GM21390 (cell line): ENCODE results near the gene PSPH.
"Not testable (repeated sequence)": the region's sequence is repeated elsewhere in the genome, so short reads cannot be mapped to it uniquely, and the experiment has no call there.

Experiments used
- ATAC-seq: cut with Tn5 transposase; IDR thresholded peaks from one replicate; pipeline ENCODE4 v1.9.1; 2021; ENCODE audit not compliant: unreplicated experiment

The PSPH gene

DNA sequence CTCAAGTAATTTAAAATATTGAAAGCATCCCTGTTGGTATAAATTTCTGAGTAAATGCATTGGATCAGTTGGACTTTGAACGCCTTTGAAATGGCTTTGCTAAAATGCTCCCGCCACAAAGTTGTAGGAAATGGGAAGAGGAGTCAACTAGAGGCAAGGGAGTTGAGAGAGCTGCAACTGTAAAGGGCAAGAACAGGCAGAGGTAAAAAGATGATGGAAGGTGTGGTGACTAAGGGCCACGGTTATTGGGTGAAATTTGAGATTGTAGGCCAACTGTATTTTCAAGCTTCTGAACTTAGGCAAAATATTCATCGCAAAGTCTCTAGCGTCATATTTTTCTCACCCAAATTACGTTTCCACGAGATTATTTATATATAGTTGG lies 12.2 kb upstream of the PSPH start:
- ATAC-seq = no peak

DNA sequence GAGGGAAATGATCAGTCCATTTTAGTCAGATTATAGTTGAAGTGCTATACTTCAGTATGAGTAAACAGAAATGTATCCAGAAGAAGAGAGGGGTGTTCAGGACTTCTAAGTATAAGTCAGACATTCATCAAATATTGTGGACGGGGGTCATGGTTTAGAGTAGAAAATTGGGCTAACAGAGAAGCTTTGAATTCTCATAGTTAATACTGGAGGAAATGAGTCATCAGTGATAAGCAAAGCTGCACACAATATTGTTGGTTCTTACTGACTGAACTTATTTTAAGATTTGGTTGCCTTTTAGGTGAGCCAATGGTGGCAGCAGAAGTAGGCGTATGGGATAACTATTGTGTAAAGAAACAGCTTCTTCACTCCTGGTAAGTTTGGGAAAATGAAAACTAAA lies 11.1 kb upstream of the PSPH start:
- ATAC-seq = no peak

DNA sequence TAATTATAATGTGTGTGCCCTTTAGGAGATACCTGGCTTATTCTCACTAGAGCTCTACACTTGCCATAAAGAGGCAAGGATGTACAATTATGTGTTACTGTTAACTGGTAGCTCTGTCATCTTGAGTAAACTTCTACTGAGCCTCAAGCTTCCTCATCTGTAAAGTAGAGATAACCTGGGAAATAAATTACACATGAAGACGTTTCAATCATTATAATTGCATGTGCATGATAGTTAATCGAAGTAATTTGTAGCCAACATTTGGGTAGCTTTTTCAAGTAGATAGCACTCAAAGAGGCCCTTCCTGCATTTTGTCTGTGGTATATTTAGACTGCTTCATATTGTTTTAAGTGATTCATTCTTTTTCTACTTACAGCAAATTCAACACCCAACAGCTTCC lies 2.7 kb upstream of the PSPH start:
- ATAC-seq = no peak

DNA sequence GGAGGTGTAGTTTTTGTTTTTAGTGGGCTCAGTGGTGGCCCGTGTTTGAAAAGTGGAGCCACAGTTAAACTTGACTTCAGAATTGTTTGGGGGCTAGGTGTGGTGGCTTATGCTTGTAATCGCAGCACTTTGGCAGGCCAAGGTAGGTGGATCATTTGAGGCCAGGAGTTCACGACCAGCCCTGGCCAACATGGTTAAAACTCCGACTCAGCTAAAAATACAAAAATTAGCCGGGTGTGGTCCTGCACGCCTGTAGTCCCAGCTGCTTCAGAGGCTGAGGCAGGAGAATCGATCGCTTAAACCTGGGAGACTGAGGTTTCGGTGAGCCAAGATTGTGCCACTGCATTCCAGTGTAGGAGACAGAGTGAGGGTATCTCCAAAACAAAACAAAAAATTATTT lies 2.1 kb upstream of the PSPH start:
- no peak for ATAC-seq

DNA sequence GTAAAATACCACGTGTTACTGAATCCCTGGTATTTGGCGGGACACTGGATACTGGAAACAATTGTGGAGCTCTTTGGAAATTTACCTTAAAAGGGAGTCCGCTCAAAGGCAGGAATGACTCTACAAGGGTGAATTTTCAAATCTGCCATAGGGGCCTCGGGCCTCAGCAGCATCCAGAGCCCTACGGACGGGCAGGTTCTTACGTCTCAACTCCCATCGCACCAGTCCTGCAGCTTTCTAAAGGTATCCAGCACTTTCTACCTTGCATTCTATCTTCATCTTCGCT lies 248 bp downstream of the PSPH start:
- no peak for ATAC-seq

DNA sequence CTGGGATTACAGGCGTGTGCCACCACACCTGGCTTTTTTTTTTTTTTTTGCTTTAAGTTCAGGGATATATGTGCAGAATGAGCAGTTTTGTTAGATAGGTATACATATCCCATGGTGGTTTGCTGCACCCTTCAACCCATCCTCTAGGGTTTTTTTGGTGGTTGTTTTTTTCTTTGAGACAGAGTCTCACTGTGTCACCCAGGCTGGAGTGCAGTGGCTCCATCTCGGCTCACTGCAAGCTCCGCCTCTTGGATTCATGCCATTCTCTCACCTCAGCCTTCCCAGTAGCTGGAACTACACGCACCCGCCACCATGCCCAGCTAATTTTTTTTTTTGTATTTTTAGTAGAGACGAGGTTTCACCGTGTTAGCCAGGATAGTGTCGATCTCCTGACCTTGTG lies 2.5 kb downstream of the PSPH start:
- ATAC-seq = not testable (repeated sequence)

DNA sequence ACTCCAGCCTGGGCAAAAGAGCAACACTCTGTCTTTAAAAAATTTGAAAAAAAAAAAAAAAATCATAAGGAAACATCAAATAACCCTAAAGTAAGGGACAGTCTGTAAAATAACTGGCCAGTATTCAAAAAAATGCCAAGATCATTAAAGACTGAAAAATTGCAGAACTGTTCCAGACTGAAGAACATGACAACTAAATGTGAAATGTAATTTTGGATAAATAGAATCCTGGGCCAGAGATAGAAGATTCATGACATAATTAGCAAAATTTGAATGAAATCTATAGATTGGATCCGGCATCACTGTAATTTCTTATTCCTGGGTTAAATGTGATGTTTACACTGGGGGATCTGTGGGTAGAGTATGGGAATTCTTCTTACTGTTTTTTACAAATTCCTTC lies 3.0 kb downstream of the PSPH start:
- ATAC-seq = no peak

DNA sequence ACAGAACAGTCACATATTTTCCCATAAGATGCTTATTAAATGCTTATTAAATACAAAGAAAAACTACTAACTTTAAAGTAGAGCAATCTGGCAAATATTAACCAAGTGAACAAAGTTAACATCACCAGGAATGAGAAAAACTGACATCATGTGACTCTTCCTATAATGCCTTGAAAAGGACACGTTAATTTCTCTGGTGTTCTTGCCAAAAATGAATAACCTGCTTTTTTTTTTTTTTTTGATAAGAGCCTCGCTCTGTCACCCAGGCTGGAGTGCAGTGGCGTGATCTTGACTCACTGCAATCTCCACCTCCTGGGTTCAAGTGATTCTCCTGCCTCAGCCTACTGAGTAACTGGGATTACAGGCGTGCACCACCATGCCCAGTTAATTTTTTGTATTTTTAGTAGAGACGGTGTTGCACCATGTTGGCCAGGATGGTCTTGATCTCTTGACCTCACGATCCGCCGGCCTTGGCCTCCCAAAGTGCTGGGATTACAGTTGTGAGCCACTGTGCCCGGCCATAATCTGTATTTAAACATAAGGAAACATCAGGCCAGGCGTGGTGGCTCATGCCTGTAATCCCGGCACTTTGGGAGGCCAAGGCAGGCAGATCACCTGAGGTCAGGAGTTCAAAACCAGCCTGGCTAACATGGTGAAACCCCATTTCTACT lies 3.7 kb downstream of the PSPH start:
- not testable (repeated sequence) for ATAC-seq

DNA sequence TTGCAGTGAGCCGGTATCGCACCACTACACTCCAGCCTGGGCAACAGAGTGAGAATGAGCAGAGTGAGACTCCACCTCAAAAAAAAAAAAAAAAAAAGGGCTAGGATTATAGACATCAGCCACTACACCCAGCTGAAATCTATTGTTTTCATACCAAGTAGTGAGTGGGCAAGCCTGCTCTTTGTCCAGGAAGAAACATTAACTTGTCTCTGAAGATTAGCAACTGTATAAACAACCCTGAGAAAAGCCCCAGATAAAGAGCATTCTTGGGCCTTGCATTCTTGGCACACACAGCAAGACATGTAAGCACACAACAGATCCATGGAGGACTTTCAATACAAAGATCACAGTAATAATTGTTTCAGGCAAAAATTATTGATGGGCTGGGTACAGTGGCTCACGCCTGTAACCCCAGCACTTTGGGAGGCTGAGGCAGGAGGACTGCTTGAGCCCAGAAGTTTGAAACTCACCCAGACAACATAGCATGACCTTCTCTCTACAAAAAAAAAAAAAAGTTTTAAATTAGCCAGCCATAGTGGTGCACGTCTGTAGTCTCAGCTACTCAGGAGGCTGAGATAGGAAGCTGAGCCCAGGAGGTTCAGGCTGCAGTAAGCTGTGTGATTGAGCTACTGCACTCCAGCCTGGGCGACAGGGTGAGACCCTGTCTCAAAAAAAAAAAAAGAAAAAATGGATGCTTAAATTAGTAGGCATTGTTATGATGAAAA lies 4.4 kb downstream of the PSPH start:
- no peak for ATAC-seq

DNA sequence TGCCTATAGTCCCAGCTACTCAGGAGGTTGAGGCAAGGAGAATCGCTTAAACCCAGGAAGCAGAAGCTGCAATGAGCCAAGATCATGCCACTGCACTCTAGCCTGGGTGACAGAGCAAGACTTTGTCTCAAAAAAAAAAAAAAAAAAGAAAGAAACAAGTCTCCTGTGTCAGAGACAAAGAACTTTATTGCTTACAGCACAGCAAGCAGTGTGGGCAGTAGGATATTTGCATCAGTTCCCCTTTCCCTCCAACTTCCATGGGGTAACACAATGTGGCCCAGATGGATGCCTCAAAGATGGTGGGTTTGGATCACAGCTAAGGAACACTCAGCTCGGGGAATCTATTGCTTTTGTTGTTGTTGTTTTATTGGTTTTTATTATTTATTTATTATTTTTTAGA lies 5.5 kb downstream of the PSPH start:
- not testable (repeated sequence) for ATAC-seq

DNA sequence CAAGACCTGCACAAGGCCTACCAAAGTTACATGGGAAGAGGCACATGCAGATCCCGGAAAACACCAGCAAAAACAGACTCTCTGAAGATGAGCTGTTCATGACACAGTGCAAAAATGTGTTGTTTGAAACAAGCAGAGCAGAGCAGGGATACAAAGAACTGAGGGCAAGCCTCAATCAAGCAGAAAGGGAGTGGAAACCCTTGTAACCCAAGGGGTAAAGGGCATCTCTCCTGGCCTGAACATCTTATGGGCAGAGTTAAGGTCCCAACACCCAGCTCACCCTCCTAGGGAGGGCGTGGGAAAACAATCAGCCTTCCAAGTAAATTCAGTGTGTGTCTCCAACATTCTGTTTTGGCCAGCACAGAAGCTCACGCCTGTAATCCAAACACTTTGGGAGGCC lies 10.5 kb downstream of the PSPH start:
- ATAC-seq = no peak

DNA sequence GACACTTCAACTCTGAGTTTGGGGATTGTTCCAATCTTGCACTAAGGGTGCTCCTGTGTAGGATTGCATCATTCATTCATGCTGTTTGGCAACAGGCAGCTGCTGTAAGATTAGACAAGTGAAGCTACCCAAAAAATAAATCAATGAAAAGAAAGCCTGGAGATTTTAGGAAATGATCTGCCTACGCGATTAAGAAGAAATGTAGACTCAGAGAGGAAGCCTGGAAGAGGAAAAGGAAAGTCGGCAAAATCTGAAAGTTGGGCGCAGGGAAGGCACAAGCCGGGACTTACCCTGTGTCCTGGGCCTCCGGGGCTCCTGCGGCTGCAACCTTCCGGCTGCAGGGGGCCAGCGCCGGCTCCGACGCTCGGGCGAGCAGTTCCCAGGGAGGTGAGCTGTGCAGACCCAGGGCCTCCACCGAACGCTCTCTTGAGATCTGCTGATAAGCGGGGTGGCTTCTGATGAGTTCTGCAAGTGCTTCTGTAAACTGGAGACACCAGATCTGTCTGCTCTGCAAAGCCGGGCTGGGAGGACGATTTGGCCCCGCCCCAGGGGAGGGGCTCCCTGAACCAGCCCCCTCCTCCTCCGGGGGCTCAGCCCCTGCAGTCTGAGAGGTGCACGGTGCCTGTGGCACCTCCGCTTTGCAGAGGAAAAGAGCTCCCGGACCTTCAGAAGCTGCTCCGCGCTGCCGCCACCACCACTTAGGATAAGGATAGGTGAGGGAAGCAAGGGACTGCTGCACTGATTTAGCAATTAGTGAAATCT lies 17.4 kb downstream of the PSPH start:
- ATAC-seq = peak; percentile 97

DNA sequence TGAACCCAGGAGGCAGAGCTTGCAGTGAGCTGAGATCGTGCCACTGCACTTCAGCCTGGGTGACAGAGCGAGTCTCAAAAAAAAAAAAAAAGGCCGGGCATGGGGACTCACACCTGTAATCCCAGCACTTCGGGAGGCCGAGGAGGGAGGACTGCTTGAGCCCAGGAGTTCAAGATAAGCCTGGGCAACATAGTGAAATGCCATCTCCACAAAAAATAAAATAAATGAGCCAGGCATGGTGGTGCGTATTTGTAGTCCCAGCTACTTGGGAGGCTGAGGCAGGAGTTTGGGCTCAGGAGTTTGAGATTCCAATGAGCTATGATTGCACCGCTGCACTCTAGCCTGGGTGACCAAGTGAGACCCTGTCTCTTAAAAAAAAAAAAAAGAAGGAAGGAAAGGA lies 18.7 kb downstream of the PSPH start:
- ATAC-seq = not testable (repeated sequence)

DNA sequence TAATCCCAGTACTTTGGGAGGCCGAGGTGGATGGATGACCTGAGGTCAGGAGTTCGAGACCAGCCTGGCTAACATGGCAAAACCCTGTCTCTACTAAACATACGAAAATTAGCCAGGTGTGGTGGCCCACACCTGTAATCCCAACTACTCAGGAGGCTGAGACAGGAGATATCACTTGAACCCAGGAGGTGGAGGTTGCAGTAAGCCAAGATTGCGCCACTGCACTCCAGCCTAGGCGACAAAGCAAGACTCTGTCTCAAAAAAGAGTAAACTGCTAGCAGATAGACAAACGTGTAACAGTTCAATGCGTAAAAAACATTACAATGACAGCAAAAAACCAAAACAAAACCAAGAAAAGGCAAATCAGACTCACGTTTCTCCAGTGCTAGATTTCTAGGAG lies 19.7 kb downstream of the PSPH start:
- not testable (repeated sequence) for ATAC-seq

DNA sequence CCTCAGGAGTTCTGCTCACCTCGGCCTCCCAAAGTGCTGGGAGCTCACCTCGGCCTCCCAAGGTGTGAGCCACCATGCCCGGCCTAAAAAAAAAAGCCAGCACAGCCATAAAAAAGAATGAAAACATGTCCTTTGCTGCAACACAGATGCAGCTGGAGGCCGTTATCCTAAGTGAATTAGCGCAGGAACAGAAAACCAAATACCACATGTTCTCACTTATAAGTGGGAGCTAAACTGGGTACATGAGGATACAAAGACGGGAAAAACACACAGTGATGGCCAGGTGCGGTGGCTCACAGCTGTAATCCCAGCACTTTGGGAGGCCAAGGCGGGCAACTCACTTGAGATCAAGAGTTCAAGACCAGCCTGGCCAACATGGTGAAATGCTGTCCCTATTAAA lies 20.9 kb downstream of the PSPH start:
- ATAC-seq = no peak

DNA sequence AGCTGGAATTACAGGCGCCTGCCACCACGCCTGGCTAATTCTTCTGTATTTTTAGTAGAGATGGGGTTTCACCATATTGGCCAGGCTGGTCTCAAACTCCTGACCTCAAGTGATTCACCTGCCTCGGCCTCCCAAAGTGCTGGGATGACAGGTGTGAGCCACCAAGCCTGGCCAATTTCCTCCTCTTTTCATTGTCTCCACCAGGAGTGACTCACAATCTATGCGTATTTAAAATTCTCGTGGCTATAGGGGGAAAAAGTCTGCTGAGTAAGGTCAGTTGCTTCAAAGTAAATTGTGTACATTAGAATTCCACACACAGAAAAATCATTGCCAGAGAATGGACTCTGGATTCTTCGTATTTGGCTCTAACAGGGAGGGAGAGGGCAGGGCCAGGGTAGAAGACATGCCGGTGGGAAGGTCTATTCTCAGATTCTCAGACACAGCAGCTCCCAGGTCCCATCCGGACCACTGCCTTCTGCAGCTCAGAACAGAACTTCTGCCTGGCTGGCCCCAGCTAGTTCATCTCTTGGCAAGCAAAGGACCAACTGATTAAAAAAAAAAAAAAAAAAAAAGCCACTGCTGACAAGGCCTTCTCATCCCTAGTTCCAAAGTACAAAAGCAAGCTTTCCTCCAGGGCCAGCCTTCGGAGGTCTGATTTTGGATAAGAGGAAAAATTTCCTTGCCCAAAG lies 22.2 kb downstream of the PSPH start:
- ATAC-seq = no peak

DNA sequence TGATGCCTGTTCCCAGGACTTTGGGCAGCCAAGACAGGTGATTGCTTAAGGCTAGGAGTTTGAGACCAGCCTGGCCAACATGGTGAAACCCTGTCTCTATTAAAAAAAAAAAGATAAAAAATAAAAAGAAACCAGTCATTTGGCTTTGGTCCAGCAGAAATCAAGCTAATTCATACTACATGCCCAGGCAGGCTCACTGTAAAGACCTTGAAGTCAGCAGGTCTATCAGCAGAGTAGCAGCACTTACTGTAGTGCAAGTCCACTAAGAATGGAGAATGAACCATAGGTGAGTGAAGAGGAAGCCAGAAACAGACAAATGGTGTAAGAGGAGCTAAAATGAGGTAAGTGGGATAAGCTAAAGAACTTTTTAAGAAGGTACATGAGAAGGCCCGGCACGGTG lies 24.7 kb downstream of the PSPH start:
- no peak for ATAC-seq

DNA sequence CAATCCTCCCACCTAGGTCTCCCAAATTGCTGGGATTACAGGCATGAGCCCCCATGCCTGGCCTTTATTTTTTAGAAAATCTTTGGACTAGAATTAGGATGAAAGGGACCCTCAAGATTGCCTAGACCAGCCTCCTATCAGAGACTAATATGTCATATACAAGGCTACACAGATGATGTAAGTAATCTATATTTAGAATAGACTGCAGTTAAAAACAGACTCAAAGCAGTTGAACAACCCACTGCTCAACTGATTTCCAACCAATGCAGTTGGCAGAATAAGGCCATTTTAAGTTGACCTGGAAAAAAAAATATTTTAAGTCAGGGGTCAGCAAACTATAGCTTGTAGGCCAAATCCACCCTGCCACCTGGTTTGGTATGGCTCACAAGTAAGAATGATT lies 27.7 kb downstream of the PSPH start:
- no peak for ATAC-seq

DNA sequence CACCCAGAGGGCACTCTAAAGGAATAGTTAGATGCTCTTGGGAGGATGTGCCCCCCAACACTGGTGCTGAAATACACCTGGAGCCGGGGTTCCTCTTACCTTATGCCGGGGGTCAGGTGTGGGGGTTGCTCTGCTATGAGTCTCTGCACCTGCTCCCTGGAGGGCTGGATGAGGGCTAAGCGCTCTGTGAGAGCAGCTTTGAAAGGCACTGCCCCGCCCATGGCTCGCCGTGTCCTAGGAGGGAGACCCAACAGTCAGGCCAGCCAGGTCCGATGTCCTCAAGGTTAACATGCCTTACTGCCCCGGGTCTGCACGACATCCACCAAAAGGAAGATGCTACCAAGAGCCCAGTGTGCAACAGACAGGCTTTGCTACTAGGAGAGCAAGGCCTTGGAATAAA lies 31.7 kb downstream of the PSPH start:
- ATAC-seq = no peak

DNA sequence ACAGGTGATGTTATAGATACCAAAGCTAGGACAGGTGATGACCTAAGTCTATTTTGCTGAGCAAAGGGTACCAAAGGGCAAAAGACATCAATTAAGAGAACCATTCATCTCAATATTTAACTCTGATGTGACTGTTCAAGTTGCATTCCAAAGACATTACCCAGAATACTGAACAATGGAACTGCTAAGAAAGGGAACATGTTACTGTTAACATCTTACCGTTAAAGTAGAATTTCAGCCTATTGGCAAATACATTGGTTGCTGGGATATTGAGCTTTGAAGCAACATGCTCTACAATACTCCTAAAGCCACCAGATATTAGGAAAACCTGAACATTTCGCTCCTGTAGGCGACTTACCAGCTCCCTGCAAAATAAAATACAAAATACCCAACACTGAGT lies 34.2 kb downstream of the PSPH start:
- not testable (repeated sequence) for ATAC-seq

DNA sequence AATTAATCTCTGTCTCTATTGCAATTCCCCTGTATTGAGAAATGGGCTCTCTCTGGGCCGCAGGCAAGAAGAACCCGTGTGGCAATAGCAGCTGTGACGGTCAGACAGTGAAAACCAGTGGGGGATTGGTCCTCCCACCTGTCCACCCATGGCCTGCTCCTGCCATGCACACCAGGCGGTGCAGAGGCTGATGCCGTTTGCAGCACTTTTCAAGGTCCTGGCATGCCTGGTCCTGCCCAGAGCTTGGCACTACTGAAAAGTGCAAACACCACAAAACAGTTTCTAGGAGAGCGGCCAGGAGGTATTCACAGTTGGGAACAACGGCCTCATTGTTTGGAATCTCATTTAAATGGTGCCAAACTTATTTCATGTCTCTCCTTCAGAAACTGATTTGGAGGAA lies 41.5 kb downstream of the PSPH start:
- ATAC-seq = no peak

DNA sequence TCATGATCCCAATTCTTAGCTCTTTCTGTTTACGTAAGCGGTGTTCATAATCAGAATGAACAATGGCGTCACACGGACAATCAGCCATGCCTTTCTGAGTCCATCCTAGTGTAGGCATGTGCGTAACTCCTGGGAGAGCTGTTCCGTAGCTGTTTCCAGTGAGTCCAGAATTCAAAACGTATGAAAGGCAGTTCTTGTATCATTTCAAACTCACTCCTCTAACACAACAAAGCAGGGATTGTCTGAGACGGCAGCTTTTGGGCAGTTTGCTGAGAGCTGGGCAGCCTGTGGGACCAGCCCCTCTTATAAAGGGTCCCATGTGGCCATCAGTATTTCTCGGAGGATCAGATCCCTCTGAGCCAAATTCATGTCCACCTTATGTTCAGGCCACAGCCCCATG lies 43.4 kb downstream of the PSPH start:
- ATAC-seq = no peak
